B cell (primary cell): ENCODE data around the gene SUPT5H. TPM values are rescaled to one million over a fixed set of nuclear protein-coding genes. Genes with fewer than 3 reads are reported as not detected.

Experiments
- ATAC-seq: fragments of 200-7000 bp; cut with Tn5 transposase; one replicate; pipeline ENCODE4 v1.10.0; 2021; ENCODE audit warnings: low read depth, mild to moderate bottlenecking, moderate number of reproducible peaks, moderate library complexity
- CTCF ChIA-PET: fragments of 350-600 bp; sonication (Branson Sonifier 250); formaldehyde crosslinking; loops from one replicate; lab custom pipeline; 2021; ENCODE audit warnings: antibody characterized with exemption, inconsistent platforms; lab: Charles Lee
- POLR2A ChIA-PET: fragments of 350-600 bp; sonication (Branson Sonifier 250); formaldehyde crosslinking; loops from one replicate; lab custom pipeline; 2021; ENCODE audit warnings: antibody characterized with exemption; lab: Charles Lee
- DNase-seq: peaks from one replicate; pipeline ENCODE4 v3.0.0; 2013
- H2AFZ ChIP-seq: 2 replicates; pipeline ENCODE4 v1.6.1; 2012; ENCODE audit warnings: mild to moderate bottlenecking, low read depth, low read length; ENCODE audit not compliant: insufficient read depth, poor library complexity, severe bottlenecking
- H3K27ac ChIP-seq, 2 donors: 1 replicate in 1 of 2; 2 replicates in 1 of 2; pipeline ENCODE4 v1.5.1; 2012 to 2013; ENCODE audit warnings: low read length in 2 of 2, mild to moderate bottlenecking in 2 of 2, moderate library complexity in 1 of 2
- H3K27me3 ChIP-seq, 4 experiments: fragments of 200-600 bp in 1 of 4; sonication (generic) in 1 of 4; replicated peaks in 1 of 4; 1 replicate in 2 of 4; 2 replicates in 2 of 4; pipeline versions ENCODE4 v1.6.1 to v1.7.0; 2013 to 2016; ENCODE audit warnings: low read length in 3 of 4, mild to moderate bottlenecking in 2 of 4, mixed read lengths in 1 of 4, moderate library complexity in 1 of 4; ENCODE audit not compliant: insufficient read depth in 4 of 4, control insufficient read depth in 3 of 4; ENCODE audit errors: control extremely low read depth in 1 of 4
- H3K36me3 ChIP-seq, 2 experiments: replicated peaks in 1 of 2; 1 replicate in 1 of 2; 2 replicates in 1 of 2; pipeline versions ENCODE4 v1.6.1 to v1.7.1; 2013; ENCODE audit warnings: low read length in 1 of 2; ENCODE audit not compliant: insufficient read depth in 2 of 2, control insufficient read depth in 1 of 2; ENCODE audit errors: control extremely low read depth in 1 of 2, extremely low read depth in 1 of 2
- H3K4me1 ChIP-seq, 2 donors: fragments of 200-600 bp in 1 of 2; sonication (generic) in 1 of 2; 1 replicate in 1 of 2; 2 replicates in 1 of 2; pipeline versions ENCODE4 v1.5.1 to v1.6.1; 2013 to 2017; ENCODE audit warnings: low read length in 2 of 2; ENCODE audit not compliant: control insufficient read depth in 2 of 2, insufficient read depth in 2 of 2
- H3K4me2 ChIP-seq: replicated peaks from 2 replicates; pipeline ENCODE3; 2012; ENCODE audit warnings: mild to moderate bottlenecking, low read depth, low read length; ENCODE audit not compliant: poor library complexity, severe bottlenecking
- H3K4me3 ChIP-seq, 5 experiments: fragments of 200-600 bp in 1 of 5; sonication (generic) in 1 of 5; 1 replicate in 3 of 5; 2 replicates in 2 of 5; pipeline versions ENCODE4 v1.5.1 to v1.7.0; 2011 to 2016; ENCODE audit warnings: low read length in 4 of 5, mild to moderate bottlenecking in 4 of 5, low read depth in 2 of 5, control low read depth in 1 of 5, moderate library complexity in 1 of 5; ENCODE audit not compliant: insufficient read depth in 1 of 5; ENCODE audit errors: control extremely low read depth in 1 of 5, extremely low read depth in 1 of 5
- H3K79me2 ChIP-seq: fragments of 200-600 bp; sonication (generic); one replicate; pipeline ENCODE4 v1.6.0; 2016; ENCODE audit warnings: low read length; ENCODE audit not compliant: control insufficient read depth, insufficient read depth
- H3K9ac ChIP-seq: fragments of 200-600 bp; sonication (generic); 2 replicates; pipeline ENCODE4 v1.6.1; 2017; ENCODE audit warnings: mild to moderate bottlenecking, low read length, moderate library complexity
- H3K9me3 ChIP-seq, 3 donors: one replicate each; pipeline versions ENCODE4 v1.6.1 to v1.7.1; 2013; ENCODE audit warnings: low read length in 2 of 3; ENCODE audit not compliant: control insufficient read depth in 2 of 3, insufficient read depth in 1 of 3; ENCODE audit errors: control extremely low read depth in 1 of 3
- H4K20me1 ChIP-seq: 2 replicates; pipeline ENCODE4 v1.6.0; 2012; ENCODE audit warnings: mild to moderate bottlenecking, low read length; ENCODE audit not compliant: insufficient read depth, control insufficient read depth, poor library complexity, severe bottlenecking
- H3K27ac Mint-ChIP-seq: one replicate; pipeline ENCODE4 v1.8.0; 2021; ENCODE audit warnings: mixed read lengths
- H3K27me3 Mint-ChIP-seq: one replicate; pipeline ENCODE4 v1.8.0; 2021; ENCODE audit warnings: mixed read lengths
- H3K4me1 Mint-ChIP-seq: one replicate; pipeline ENCODE4 v1.8.0; 2021; ENCODE audit warnings: mixed read lengths
- H3K4me3 Mint-ChIP-seq: one replicate; pipeline ENCODE4 v1.8.0; 2021; ENCODE audit warnings: mixed read lengths
- H3K9me3 Mint-ChIP-seq: one replicate; pipeline ENCODE4 v1.8.0; 2022; ENCODE audit warnings: mixed read lengths; ENCODE audit not compliant: insufficient read depth
- CTCF ChIP-seq: fragments of 200-600 bp; IDR thresholded peaks from one replicate; pipeline ENCODE4 v1.8.0; 2022; ENCODE audit warnings: antibody characterized with exemption, mild to moderate bottlenecking
- EZH2 ChIP-seq: IDR thresholded peaks from 2 replicates; pipeline ENCODE4 v1.6.1; 2012; ENCODE audit warnings: borderline replicate concordance, low read depth, mild to moderate bottlenecking, moderate library complexity, low read length; ENCODE audit not compliant: insufficient read depth, poor library complexity, severe bottlenecking
- WGBS: methylation state at CpG from one replicate; pipeline ENCODE4 v1.1.5; 2013; ENCODE audit warnings: missing lambda C conversion rate; ENCODE audit not compliant: insufficient coverage; 5-methylcytosine and 5-hydroxymethylcytosine counted together
- intact Hi-C: fragments of 100-400 bp; cut with micrococcal nuclease; formaldehyde crosslinking; loops from one replicate; pipeline ENCODE4 v1.10.0; 2022
- polyA plus RNA-seq: library from polyadenylated mRNA; depleted of rRNA; stranded (reverse); fragments of >200 nt; gene quantifications from 2 replicates; pipeline ENCODE4 v1.2.3, GENCODE V29; 2012
- total RNA-seq, 2 donors: library from RNA; stranded (reverse); fragments of 120-200 nt in 1 of 2; gene quantifications; 1 replicate in 1 of 2; 2 replicates in 1 of 2; pipeline versions ENCODE4 v1.2.3 to v1.2.4, GENCODE V29; 2013 to 2022

SUPT5H gene
- total and polyA plus RNA-seq, 2 donors (not counting 1 experiment from before 2014, with no cell fraction given), result 119 to 203 TPM

- H3K27ac ChIP-seq, result peak overlapping the region; percentile 100
- intact Hi-C loops, result loop anchor here (10.0 kb wide), 1 partner anchor 541 kb away; no protein-coding TSS in a partner anchor
- Mint-ChIP-seq H3K27me3 (no peaks in the 10 kb centered on the region), H3K4me3 (peak overlapping the region; percentile 94), H3K27ac (peak overlapping the region; percentile 96), H3K4me1 (peaks cover 62% of the 10 kb centered on the region), H3K9me3 (no peaks in the 10 kb centered on the region)
- TF ChIP-seq CTCF (no peak), EZH2 (no peak)
- no peak overlapping the region for H2AFZ ChIP-seq
- CTCF ChIA-PET, result interaction anchor here (1.2 to 2.3 kb wide), 3 partner anchors 8 to 15 kb away, joined by 3 to 15 read pairs (median 5); partner anchors contain the start of genes MED29 and PAF1
- POLR2A ChIA-PET, result interaction anchor here (0.6 to 8.8 kb wide), 8 partner anchors 8 to 67 kb away, joined by 3 to 69 read pairs (median 4); partner anchors contain the start of genes MED29, PAF1, RPS16 and SUPT5H
- peaks cover 63% of the 10 kb centered on the region for H3K79me2 ChIP-seq
- peaks cover 0 to 20% of the 10 kb centered on the region in 2 experiments for H3K36me3 ChIP-seq
- no peak for ATAC-seq
- H3K4me3 ChIP-seq, result peak overlapping the region in 4 of 5 experiments; percentile 87 to 99 (median 96)
- peak overlapping the region; percentile 99 for H3K9ac ChIP-seq
- peaks cover 0 to 4% (median 0%) of the 10 kb centered on the region in 3 donors for H3K9me3 ChIP-seq
- peaks cover 47 to 69% of the 10 kb centered on the region in 2 donors for H3K4me1 ChIP-seq
- H3K27me3 ChIP-seq, result no peaks in the 10 kb centered on the region
- 87% methylated on average over 11 of the region's 17 CpGs for WGBS
- peaks cover 25% of the 10 kb centered on the region for H4K20me1 ChIP-seq
- DNase-seq, result peak; percentile 53
- H3K4me2 ChIP-seq, result peak overlapping the region; percentile 100
These were observed 40.0 kb upstream of the SUPT5H start for GRCh38 chr19:39405261-39405957.
